Effector CD8-positive, alpha-beta T cell (primary cell): Measurements from ENCODE around the gene DIPK1B.
"Not testable (repeated sequence)": the region's sequence is repeated elsewhere in the genome, so short reads cannot be mapped to it uniquely, and the experiment has no call there.

Experiments used
- DNase-seq: peaks from one replicate; lab custom pipeline; 2025; lab: John Stamatoyannopoulos, UW

DIPK1B gene

DNA sequence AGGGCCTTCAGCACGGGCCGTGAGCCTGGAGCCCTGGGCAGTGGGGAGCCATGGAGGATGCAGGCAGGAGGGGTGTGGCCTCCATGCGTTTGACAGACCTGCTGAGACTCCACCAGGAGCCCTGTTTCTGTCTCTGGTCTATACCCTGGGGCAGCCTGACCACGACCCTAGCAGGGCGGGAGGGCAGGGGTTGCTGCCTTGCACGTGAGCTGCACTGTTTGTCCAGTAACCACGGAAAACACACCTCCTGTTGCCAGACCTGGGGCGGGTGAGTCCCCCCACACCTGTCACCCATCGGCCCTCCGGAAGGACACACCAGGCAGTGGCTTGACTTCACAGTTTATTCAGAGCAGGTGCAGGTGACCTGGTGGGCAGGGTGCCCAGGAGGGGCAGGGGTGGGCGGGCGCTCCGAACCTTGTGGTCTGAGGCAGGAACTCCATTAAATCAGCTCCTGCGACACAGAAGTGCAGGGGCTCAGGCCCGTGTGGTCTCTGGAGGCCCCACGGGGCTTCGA is 41.7 kb downstream of the DIPK1B start:
- DNase-seq: no peak

DNA sequence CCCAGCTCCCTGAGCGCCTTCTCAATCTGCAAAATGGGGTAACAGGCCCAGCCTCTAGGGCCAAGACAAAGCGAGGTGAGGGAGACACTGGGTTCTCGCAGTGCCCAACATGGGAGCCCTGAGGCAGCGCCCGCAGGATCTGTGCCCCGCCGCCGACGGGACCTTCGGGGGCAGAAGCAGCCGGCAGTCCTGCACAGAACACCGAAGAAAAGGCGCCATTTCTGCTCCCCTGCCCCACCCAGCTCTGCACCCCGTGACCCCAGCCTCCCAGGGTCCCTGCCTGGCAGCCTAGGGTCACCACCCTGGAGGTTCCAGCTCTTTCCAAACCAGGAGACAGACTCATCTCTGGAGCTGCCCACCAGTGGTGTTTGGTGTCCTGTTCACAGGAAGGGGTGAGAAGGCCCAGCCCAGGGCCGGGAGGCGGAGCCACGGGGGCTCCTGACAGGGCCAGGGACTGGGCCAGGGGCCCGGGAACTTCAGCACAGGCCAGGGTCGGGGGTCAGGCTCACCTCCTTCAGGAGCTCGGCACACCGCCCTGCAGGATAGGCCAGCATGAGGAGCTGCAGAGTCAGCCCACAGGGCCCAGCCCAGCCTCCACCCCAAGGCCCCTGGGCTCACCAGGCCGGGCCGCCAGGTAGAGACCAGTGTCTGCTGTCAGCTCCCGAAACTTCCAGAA is 42.4 kb downstream of the DIPK1B start:
- DNase-seq: no peak

DNA sequence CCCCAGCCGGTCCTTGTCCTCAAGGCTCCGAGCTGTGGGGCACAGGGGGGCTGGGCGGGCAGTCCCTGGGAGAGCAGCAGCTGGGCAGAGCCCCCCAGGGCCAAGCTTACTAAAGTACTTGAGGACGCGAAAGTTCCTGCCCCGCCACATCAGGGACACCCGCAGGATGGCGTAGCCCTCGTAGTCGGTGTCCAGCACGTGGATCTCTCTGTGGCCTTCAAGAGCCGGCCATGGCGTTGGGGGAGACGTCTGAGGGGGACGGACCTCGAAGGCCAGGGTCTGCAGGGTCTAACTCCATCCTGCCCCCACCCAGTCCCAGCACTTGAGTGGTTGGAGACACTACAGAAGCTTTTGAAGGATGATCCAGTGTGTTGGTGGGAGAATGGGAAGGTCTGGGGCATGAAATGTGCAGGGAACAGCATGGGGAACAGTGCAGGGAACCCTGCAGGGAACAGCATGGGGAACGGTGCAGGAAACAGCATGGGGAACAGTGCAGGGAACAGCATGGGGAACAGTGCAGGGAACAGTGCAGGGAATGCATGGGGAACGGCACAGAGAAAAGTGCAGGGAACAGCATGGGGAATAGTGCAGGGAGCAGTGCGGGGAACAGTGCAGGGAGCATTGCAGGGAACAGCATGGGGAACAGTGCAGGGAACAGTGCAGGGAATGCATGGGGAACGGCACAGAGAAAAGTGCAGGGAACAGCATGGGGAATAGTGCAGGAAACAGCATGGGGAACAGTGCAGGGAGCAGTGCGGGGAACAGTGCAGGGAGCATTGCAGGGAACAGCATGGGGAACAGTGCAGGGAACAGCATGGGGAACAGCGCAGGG is 43.1 kb downstream of the DIPK1B start:
- not testable (repeated sequence) for DNase-seq

DNA sequence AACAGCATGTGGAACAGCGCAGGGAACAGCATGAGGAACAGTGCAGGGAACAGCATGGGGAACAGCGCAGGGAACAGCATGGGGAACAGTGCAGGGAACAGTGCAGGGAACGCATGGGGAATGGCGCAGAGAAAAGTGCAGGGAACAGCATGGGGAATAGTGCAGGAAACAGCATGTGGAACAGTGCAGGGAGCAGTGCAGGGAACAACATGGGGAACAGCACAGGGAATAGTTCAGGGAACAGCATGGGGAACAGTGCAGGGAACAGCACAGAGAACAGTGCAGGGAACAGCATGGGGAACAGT is 43.7 kb downstream of the DIPK1B start:
- DNase-seq: no peak

DNA sequence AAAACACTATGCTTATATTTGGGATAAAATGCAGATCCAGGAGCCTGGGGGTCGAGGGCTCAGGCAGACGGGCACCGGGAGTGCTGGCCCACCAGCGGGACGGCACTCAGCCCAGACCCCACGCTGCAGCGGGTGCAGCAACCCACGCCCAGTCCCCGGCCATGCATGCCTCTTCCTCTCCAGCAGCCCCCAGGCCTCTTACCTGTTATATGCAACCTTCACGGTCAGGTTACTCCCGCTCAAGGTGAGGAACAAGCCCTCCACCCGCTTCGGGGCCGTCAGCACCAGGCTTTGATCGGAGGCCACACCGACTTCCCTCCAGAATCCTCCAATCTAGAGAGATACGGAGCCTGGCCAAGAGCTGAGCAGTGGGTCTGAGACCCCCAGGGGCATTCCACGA is 44.5 kb downstream of the DIPK1B start:
- DNase-seq: no peak

DNA sequence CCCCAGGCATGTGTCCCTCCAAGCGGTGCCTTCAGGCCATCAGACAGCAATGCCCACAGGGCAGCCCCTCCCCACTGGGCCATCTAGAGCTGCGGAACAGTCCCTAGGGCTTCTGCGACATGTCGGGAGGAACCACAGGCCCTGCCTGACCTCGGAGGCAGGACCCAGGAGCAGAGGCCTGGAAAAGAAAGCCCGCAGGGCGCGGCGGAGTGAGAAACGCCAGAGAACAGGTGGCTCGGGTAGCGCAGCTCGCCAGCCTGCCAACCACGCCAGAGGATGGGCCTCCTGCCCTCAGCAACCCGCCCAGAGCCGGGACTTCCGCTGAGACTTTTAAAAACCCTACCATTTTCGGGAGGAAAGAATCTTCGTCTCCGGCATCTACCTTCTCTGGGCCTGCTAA is 45.0 kb downstream of the DIPK1B start:
- DNase-seq: no peak

DNA sequence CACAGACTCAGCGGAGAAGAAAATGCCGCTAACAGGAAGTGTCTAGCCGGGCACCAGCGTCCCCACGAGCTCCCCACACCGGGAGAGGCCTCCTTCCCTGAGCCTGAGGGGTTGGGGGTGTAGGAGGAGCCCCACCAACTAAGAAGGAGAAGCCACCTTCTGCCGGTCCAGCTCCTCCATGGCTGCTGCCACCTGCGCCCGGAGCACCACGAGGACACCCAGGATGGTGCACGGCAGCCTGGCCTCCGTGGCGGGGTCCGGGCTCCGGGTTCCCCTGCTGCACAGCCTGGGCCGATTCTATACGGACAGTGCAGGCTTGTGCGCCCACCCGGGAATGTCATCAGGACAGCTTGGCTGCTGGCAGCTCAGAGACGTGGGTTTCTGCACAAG is 45.4 kb downstream of the DIPK1B start:
- DNase-seq: no peak

DNA sequence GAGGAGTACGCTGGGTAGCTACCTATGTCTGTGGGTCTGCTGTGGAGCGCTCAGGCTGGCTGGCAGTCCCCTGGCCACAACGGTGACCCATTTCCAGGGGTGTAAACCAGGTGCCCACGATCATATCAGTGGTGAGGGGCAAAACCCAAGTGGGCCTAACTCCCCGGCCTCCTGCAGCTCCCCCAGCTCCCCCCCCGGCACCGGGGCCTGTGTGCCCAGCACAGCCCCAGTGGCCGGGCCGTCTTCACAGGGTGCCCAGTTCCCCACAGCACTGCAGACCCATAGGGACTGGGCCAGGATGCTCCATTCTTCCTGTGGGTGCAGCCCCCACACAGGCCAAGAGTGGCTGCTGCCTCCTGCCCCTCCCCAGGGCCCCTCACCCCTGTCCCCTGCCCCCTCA is 46.6 kb downstream of the DIPK1B start:
- DNase-seq: no peak

DNA sequence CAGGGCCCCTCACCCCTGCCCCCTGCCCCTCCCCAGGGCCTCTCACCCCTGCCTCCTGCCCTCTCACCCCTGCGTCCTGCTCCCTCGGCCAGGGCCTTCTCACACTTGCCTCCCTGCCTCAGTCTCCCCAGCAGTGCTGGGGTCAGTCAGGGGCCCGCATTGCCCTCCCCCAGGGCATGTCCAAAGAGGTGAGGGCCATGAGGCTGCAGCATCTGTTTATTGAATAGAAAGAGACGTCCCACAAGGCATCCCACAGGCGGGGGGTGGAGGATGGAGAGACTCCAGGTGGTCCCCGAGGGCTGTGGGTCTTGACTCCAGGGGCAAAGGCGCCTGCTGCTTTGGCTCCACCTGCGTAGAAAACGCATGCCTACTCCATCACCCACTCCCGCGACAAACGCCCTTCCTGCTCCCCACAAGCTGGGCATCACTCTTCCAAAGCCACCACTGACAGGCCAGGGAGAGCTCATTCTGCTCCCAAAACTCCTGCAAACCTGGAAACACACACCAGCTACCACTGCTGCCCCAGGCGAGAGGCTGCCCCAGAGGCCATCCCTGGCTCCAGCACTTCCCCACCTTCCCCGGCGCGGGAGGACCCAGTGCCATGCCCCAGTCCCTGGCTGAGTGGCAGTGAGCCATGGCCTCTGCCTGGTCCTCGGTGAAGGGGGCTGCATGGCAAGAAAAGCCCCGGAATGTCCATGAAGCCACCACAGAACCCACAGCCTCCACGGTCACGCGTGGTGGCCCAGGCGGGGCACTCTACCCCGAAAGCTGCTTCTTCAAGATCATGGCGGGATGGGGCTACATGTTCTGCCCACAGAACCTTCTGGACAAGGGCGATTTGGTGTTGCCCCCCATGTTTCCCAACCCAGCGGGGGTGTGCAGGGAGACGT is 47.3 kb downstream of the DIPK1B start:
- no peak for DNase-seq

DNA sequence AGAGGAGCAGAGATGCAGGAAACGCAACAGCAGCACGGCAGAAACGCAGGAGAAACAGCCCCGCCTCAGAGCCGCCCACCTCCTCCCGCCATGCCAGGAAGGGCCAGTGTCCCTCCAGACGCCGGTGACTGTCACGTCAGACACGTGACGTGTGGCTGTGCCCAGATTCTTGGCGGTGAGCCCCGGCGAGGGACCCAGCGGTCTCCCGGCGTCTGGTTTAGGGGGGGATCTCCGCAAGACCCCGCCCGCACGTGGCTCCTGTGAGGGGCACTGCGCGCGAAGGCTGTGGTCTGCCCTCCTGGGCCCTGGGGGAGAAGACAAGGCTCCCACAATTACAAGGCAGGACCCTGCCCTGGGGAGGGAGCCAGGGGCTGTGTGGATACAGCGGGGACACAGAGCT is 48.1 kb downstream of the DIPK1B start:
- no peak for DNase-seq

DNA sequence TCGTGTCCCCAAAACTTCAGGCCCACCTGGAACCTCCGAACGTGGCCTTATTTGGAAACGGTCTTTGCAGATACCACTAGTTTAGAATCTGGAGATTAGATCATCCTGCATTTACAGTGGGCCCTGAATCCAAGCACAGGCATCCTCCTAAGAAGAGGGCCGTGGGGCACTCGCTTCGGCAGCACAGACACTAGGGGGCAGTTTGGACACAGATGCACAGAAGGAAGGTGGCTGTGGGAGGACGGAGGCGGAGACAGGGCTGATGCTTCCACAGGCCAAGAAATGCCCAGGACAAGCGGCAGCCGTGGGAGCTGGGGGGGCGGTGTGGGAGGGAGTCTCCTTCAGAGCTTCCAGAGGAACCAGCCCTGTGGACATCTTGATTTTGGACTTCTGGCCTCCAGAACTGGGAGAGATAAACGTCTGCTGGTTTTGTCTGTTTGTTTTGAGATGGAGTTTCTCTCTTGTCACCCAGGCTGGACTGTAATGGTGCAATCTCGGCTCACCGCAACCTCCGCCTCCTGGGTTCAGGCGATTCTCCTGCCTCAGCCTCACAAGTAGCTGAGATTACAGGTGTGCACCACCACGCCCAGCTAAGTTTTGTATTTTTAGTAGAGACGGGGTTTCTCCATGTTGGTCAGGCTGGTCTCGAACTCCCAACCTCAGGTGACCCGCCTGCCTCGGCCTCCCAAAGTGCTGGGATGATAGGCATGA is 48.6 kb downstream of the DIPK1B start:
- not testable (repeated sequence) for DNase-seq

DNA sequence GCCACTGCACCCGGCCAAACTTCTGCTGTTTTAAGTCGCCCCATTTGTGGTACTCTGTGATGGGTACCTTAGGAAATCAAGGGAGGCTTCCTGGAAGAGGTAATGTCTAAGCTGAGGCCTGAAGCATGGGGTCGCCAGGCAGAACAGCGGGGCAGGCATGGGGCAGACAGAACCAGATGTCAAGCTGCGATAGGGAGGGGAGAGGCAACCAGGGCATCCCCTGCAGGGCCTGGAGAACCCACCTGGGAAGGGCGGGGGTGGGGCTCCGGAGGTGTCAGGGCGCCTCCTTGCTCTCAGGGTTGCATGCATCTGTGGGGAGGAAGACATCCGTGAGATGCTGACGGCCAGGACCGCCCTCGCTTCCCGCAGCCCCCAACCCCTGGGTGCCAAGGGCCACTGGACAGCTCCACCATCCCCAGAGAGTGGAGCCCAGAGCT is 49.2 kb downstream of the DIPK1B start:
- DNase-seq: no peak

DNA sequence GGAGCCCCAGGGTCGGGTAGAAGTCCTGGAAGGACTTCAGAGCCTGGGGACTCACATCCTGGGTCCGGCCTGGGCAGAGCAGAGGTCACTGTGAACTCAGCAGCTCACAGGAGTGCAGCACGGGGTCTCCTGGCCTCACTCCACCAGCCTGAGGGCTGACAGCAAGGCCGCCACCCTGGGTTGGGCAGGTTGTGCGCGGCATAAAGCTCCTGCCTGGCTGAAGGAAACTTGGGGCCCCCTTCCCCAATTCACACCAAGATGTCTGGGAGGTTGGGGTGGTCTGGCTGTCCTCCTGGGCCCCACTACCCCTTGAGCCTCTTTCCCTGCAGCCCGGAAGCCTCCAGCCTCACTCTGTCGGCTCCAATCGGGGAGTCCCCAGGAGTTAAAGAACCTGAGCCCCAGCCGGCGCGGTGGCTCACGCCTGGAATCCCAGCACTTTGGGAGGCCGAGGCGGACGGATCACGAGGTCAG is 49.9 kb downstream of the DIPK1B start:
- no peak for DNase-seq

DNA sequence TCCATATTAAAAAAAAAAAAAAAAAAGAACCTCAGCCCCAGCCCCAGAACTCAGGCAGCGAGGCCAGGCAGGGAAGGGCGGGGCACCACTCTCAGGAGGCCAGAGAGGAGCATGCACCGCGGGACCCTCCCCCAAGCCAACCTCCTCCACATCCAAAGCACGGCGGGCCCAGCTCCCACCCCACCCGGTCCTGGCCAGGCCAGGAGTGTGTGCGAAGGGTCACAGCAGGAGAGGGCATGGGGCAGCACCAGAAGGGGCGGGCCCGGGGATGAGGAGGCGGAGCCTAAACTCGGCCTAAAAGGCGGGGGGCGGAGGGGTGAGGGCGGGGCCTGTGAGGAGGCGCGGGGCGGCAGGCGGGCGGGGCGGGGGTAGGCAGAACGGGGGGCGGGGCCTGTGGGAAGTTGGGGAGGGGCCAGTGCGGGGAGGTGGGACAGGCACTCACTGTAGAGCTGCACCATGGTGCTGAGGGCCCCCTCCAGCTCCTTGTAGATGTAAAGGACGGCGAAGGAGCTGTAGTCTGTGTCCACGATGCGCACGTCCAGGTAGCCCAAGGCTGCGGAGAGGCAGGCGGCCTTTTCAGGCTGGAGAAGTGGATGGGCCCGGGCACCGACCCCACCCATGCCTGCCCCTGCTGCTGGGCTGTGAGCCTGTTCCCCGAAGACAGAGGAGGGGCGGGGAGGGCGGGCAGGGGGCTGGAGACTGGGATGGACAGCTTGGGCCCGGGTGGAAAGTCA is 50.7 kb downstream of the DIPK1B start:
- peak; percentile 20 for DNase-seq

DNA sequence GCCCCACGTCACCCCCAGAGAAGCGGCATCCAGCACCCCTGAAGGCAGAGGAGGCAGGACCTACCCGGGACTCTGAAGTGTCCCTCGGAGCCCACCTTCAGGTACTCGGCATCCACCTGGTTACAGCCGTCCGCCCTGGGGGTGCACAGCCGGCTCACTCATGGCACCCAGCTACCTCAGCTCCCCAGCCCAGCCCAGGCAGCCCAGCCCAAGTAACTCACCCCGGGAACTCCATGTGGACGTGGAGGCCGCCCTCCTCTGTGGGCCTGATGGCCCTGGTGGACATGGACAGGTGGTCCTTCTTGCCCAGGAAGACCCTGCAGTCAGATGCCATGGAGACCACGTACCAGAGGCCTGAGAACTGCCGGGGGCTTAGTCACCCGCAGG is 51.3 kb downstream of the DIPK1B start:
- DNase-seq: no peak

DNA sequence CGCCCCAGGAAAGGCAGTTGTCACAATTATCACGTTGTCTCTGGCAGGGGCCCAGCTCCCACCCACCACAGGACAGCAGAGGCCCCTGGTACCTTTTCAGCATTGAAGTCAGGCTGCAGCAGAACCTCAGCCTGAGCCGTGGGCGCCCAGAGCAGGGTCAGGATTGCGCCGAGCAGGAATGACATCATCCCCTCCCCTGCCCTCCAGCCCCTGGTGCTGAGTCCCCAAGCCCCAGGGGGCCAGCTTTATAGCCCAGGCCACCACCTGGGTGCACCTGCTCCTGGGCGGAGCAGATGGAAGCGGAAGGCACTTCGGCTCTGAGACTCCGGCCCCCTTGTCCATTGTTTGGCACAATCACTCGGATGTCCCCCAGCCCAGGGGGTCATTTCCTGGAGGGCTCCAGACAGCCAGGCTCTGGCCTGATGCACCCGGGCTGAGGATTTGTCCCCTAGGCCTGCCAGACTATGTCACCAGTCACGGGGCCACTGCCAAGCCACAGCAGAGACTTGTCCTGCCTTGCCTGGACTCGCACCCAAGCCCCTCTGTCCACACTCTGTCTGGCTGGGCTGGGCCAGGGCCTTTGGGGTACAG is 52.0 kb downstream of the DIPK1B start, which contains the start of gene LCN15:
Gene LCN15 (minus strand): TSS at position 218 of the 591 bp plus-strand sequence. CDS start 30 bp downstream, at position 188.
- no peak for DNase-seq

DNA sequence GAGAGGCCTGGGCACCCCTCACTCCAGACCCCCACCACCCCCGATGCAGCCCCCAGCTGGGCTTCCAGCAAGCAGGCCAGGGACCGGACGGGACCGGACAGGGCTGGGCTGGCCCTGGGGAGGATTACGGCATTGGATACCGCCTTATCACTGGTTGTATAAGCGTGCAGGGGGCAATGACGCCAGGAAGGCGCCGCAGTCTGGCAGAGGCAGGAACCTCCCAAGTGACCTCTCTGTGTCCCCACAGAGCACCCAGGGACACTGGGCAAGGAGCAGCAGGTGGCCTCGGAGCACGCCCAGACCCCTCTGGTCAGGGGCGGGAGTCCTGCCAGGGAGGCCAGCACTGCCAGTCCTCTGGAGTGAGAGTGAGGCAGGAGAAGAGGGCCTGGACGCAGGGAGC is 52.7 kb downstream of the DIPK1B start:
- no peak for DNase-seq

DNA sequence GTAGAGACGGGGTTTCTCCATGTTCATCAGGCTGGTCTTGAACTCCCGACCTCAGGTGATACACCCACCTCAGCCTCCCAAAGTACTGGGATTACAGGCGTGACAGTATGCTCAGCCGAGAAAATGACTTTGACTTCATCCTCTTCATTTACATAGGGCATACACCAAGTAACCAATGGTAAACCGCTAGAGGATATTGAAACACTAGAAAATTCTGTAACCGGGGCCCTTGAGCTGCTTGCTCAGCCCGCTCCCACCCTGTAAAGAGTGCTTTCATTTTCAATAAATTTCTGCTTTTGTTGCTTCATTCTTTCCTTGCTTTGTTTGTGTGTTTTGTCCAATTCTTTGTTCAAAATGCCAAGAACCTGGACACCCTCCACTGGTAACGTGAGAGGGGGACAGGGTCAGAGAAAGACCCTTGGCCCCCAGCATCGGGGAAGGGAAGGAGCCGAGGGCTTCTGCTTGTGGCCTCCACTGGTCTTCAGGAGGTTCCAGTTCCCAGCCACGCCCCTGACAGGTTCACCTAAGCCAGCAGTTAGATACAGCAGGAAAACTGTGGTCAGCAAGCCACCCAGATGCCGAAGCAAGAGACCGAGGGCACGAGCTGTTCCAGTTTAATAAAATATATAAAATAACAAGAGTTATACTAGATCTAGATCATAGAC is 53.5 kb downstream of the DIPK1B start:
- DNase-seq: not testable (repeated sequence)

DNA sequence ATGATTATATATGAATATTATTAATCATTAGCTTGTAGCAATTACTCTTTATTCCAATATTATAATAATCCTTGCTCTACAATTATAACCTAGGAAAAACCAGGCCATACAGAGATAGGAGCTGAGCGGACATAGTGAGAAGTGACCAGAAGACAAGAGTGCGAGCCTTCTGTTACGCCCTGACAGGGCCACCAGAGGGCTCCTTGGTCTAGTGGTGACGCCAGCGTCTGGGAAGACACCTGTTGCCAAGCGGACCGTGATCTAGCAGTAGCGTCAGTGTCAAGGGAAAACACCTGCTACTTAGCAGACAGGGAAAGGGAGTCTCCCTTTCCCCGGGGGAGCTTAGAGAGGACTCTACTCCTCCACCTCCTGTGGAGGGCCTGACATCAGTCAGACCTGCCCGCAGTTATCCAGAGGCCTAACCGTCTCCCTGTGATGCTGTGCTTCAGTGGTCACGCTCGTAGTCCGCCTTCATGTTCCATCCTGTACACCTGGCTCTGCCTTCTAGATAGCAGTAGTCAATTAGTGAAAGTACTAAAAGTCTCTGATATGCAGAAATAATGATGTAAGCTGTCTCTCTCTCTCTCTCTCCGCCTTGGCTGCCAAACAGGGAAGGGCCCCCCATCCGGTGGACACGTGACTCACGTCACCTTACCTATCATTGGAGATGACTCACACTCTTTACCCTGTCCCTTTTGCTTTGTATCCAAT is 54.2 kb downstream of the DIPK1B start:
- not testable (repeated sequence) for DNase-seq
